ENCODE results near the gene NCAN. TPM values are rescaled to one million over a fixed set of nuclear protein-coding genes. Genes with fewer than 3 reads are reported as not detected.

The NCAN gene
- total RNA-seq, 1 donor from 2014 or later: not detected

DNA sequence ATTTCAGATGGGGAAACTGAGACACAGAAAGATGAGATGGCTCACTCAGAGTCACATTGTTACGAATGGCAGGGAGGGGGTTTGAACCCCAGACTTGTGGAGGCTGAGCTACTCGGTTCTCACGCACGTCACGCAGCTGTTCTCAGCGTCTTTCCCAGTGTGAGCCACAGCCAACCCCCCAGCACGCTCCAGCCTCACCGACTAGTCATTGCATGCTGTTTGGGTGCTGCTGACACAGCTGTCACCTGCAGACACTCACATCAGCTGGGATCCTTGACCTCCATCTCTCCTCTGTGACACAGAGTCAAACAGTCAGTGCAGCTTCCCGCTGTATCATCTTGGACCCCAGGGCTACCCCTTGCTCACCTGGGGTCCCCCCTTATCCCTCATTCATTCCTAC, 2.4 kb upstream of the NCAN start:
- no peak overlapping the region for H3K27ac Mint-ChIP-seq
- TF ChIP-seq, protein P1, sequence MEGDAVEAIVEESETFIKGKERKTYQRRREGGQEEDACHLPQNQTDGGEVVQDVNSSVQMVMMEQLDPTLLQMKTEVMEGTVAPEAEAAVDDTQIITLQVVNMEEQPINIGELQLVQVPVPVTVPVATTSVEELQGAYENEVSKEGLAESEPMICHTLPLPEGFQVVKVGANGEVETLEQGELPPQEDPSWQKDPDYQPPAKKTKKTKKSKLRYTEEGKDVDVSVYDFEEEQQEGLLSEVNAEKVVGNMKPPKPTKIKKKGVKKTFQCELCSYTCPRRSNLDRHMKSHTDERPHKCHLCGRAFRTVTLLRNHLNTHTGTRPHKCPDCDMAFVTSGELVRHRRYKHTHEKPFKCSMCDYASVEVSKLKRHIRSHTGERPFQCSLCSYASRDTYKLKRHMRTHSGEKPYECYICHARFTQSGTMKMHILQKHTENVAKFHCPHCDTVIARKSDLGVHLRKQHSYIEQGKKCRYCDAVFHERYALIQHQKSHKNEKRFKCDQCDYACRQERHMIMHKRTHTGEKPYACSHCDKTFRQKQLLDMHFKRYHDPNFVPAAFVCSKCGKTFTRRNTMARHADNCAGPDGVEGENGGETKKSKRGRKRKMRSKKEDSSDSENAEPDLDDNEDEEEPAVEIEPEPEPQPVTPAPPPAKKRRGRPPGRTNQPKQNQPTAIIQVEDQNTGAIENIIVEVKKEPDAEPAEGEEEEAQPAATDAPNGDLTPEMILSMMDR (IDR thresholded peaks at IDR 0.05): no peak
- ChIA-PET CTCF (no interaction called here), POLR2A (interaction anchor here (0.6 kb wide), 1 partner anchor 930 kb away, joined by 8 read pairs; no protein-coding TSS in a partner anchor)
- DNase-seq (no peak), ATAC-seq (ENCODE audit: low read depth) (no peak)
- no peaks in the 10 kb centered on the region for H3K36me3 Mint-ChIP-seq (ENCODE audit: low read depth)
- peaks cover 6% of the 10 kb centered on the region for H3K9me3 Mint-ChIP-seq
- peaks cover 33% of the 10 kb centered on the region for H3K27me3 Mint-ChIP-seq
- peaks cover 14% of the 10 kb centered on the region for H3K4me1 Mint-ChIP-seq
- no peak overlapping the region for H3K4me3 Mint-ChIP-seq
- intact Hi-C loops (cut with micrococcal nuclease): no loop called here

DNA sequence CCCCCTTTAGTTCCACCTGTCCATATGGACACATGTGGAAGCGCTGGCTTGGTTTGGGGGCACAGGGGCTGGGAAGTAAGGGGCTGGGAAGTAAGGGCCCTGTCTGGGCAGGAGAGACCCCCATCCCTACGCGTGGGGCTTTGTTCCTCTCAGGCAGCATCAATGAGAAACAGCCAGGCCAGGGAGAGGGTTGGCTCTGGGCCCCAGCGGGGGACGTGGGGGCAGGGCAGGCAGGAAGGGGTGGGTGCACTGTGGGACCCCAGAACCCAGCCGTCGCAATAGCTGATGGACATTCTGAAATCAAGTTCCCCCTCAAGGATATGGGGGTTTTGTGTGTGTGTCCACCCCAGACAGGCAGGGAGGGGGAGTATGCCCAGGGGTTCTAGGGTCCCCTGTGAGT, 1.2 kb downstream of the NCAN start:
- DNase-seq: no peak
- H3K4me3 Mint-ChIP-seq: no peak overlapping the region
- peaks cover under 1% of the 10 kb centered on the region for H3K4me1 Mint-ChIP-seq
- peaks cover 57% of the 10 kb centered on the region for H3K27me3 Mint-ChIP-seq
- no peaks in the 10 kb centered on the region for H3K36me3 Mint-ChIP-seq (ENCODE audit: low read depth)
- CTCF ChIA-PET: no interaction called here
- ATAC-seq (ENCODE audit: low read depth): no peak
- TF ChIP-seq, protein P1 (IDR thresholded peaks at IDR 0.05): no peak
- POLR2A ChIA-PET: no interaction called here
- intact Hi-C loops (cut with micrococcal nuclease): no loop called here
- no peak overlapping the region for H3K27ac Mint-ChIP-seq
- peaks cover 5% of the 10 kb centered on the region for H3K9me3 Mint-ChIP-seq

- ChIA-PET CTCF (no interaction called here), POLR2A (no interaction called here)
- Mint-ChIP-seq H3K4me1 (no peaks in the 10 kb centered on the region), H3K9me3 (peaks cover 5% of the 10 kb centered on the region), H3K36me3 (ENCODE audit: low read depth) (no peaks in the 10 kb centered on the region), H3K27me3 (peaks cover 57% of the 10 kb centered on the region), H3K27ac (no peak overlapping the region), H3K4me3 (no peak overlapping the region)
- TF ChIP-seq, protein P1 (IDR thresholded peaks at IDR 0.05): no peak
- ATAC-seq (ENCODE audit: low read depth): no peak
- intact Hi-C loops (cut with micrococcal nuclease): no loop called here
- no peak for DNase-seq
Observed at GRCh38 chr19:19213426-19214158, 1.8 kb downstream of the NCAN start.

- Mint-ChIP-seq H3K4me1 (no peaks in the 10 kb centered on the region), H3K4me3 (no peak overlapping the region), H3K36me3 (ENCODE audit: low read depth) (no peaks in the 10 kb centered on the region), H3K9me3 (peaks cover 5% of the 10 kb centered on the region), H3K27me3 (peaks cover 57% of the 10 kb centered on the region), H3K27ac (no peak overlapping the region)
- TF ChIP-seq, protein P1 (IDR thresholded peaks at IDR 0.05): no peak
- ChIA-PET POLR2A (no interaction called here), CTCF (no interaction called here)
- ATAC-seq (ENCODE audit: low read depth): no peak
- intact Hi-C loops (cut with micrococcal nuclease): no loop called here
- DNase-seq: no peak
Observed at GRCh38 chr19:19214159-19214490, 2.4 kb downstream of the NCAN start.

DNA sequence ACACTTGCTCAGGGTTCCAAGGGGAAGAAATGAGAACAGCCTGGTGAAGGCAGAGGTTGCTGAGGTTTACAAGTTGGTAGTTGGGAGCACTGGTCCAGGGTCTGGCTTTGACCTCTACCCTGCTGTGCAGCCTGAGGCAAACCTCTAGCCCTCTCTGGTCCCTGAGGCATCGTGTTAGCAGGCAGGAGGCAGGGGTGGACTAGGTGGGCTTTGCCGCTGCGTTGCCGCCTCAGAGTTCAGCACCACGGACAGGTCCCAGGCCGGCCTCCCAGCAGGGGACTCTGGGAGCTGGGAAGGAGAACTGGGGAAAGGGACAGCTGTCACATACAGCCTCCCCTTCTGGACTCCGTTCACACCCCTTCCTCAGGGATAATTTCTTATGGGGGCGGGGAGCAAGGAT, 3.1 kb downstream of the NCAN start:
- Mint-ChIP-seq H3K27ac (no peak overlapping the region), H3K4me3 (no peak overlapping the region), H3K4me1 (no peaks in the 10 kb centered on the region), H3K9me3 (peaks cover 5% of the 10 kb centered on the region), H3K27me3 (peaks cover 57% of the 10 kb centered on the region), H3K36me3 (ENCODE audit: low read depth) (no peaks in the 10 kb centered on the region)
- CTCF ChIA-PET: no interaction called here
- TF ChIP-seq, protein P1 (IDR thresholded peaks at IDR 0.05): no peak
- intact Hi-C loops (cut with micrococcal nuclease): no loop called here
- POLR2A ChIA-PET: no interaction called here
- ATAC-seq (ENCODE audit: low read depth) (no peak), DNase-seq (no peak)
